Astrocyte (in vitro differentiated cells and primary cell): ENCODE data around the gene SCTR. TPM values are rescaled to one million over a fixed set of nuclear protein-coding genes. Genes with fewer than 3 reads are reported as not detected.

Experiments used
- DNase-seq: peaks from one replicate; pipeline ENCODE4 v3.0.0-alpha.2; 2010; ENCODE audit warnings: low read depth
- FAIRE-seq: peaks from 2 replicates; lab custom pipeline; 2011; peaks lifted over from hg19 to GRCh38; lab: Jason Lieb, UNC
- H2AFZ ChIP-seq: 2 replicates; pipeline ENCODE4 v1.6.0; 2012; ENCODE audit warnings: low read depth, low read length, inconsistent platforms
- H3K27ac ChIP-seq: 2 replicates; pipeline ENCODE4 v1.5.1; 2011; ENCODE audit warnings: low read depth, low read length, inconsistent platforms
- H3K27me3 ChIP-seq: 2 replicates; pipeline ENCODE4 v1.6.0; 2011; ENCODE audit warnings: low read length, inconsistent platforms; ENCODE audit not compliant: insufficient read depth
- H3K36me3 ChIP-seq: 2 replicates; pipeline ENCODE4 v1.5.1; 2011; ENCODE audit warnings: low read length, inconsistent platforms; ENCODE audit not compliant: insufficient read depth
- H3K4me1 ChIP-seq: 2 replicates; pipeline ENCODE4 v1.5.1; 2011; ENCODE audit warnings: low read length, inconsistent platforms; ENCODE audit not compliant: insufficient read depth
- H3K4me2 ChIP-seq: 2 replicates; pipeline ENCODE4 v1.6.0; 2012; ENCODE audit warnings: low read length, inconsistent platforms
- H3K4me3 ChIP-seq: 2 replicates; pipeline ENCODE4 v1.5.1; 2011; ENCODE audit warnings: low read depth, mild to moderate bottlenecking, low read length, inconsistent platforms; ENCODE audit not compliant: insufficient read depth
- H3K79me2 ChIP-seq: 2 replicates; pipeline ENCODE4 v1.6.0; 2012; ENCODE audit warnings: mild to moderate bottlenecking, low read length, inconsistent platforms; ENCODE audit not compliant: insufficient read depth
- H3K9ac ChIP-seq: 2 replicates; pipeline ENCODE4 v1.6.0; 2012; ENCODE audit warnings: mild to moderate bottlenecking, low read length, inconsistent platforms
- H3K9me3 ChIP-seq: 2 replicates; pipeline ENCODE4 v1.5.1; 2012; ENCODE audit warnings: low read depth, mild to moderate bottlenecking, low read length, inconsistent platforms; ENCODE audit not compliant: insufficient read depth
- H4K20me1 ChIP-seq: 2 replicates; pipeline ENCODE4 v1.6.0; 2012; ENCODE audit warnings: low read length, inconsistent platforms; ENCODE audit not compliant: insufficient read depth
- H3K27ac Mint-ChIP-seq: one replicate; pipeline ENCODE4 v1.8.0; 2021; ENCODE audit warnings: mild to moderate bottlenecking, mixed read lengths; ENCODE audit not compliant: unreplicated experiment
- H3K27me3 Mint-ChIP-seq: one replicate; pipeline ENCODE4 v1.8.0; 2021; ENCODE audit warnings: low read depth, mixed read lengths; ENCODE audit not compliant: unreplicated experiment
- H3K36me3 Mint-ChIP-seq: one replicate; pipeline ENCODE4 v1.8.0; 2021; ENCODE audit warnings: low read depth, mixed read lengths; ENCODE audit not compliant: unreplicated experiment
- H3K4me1 Mint-ChIP-seq: one replicate; pipeline ENCODE4 v1.8.0; 2021; ENCODE audit warnings: low read depth, mixed read lengths; ENCODE audit not compliant: unreplicated experiment
- H3K4me3 Mint-ChIP-seq: one replicate; pipeline ENCODE4 v1.8.0; 2021; ENCODE audit warnings: mild to moderate bottlenecking, moderate library complexity, mixed read lengths; ENCODE audit not compliant: unreplicated experiment
- H3K9me3 Mint-ChIP-seq: one replicate; pipeline ENCODE4 v1.8.0; 2021; ENCODE audit warnings: mild to moderate bottlenecking, mixed read lengths; ENCODE audit not compliant: unreplicated experiment
- EZH2 ChIP-seq: IDR thresholded peaks from 2 replicates; pipeline ENCODE4 v1.6.1; 2012; ENCODE audit warnings: mild to moderate bottlenecking, low read length, inconsistent platforms; ENCODE audit not compliant: insufficient read depth
- total RNA-seq: library from RNA; stranded (reverse); gene quantifications from 2 replicates; pipeline ENCODE4 v1.2.1, GENCODE V29; 2021
- TF ChIP-seq, protein P1 (sequence below): IDR thresholded peaks from 2 replicates; pipeline ENCODE4 v1.5.1; 2011; ENCODE audit warnings: low read depth, mild to moderate bottlenecking, inconsistent platforms, low read length, moderate library complexity; ENCODE audit not compliant: insufficient read depth

Gene SCTR
- total RNA-seq, 1 donor from 2014 or later: not detected

- Mint-ChIP-seq H3K9me3 (peaks cover 7% of the 10 kb centered on the region), H3K27ac (no peak overlapping the region), H3K27me3 (peaks cover 61% of the 10 kb centered on the region), H3K36me3 (no peaks in the 10 kb centered on the region), H3K4me3 (no peak overlapping the region), H3K4me1 (peaks cover 1% of the 10 kb centered on the region)
- no peak for FAIRE-seq
- H3K4me2 ChIP-seq: no peak overlapping the region
- TF ChIP-seq EZH2: no peak
- TF ChIP-seq, protein P1, sequence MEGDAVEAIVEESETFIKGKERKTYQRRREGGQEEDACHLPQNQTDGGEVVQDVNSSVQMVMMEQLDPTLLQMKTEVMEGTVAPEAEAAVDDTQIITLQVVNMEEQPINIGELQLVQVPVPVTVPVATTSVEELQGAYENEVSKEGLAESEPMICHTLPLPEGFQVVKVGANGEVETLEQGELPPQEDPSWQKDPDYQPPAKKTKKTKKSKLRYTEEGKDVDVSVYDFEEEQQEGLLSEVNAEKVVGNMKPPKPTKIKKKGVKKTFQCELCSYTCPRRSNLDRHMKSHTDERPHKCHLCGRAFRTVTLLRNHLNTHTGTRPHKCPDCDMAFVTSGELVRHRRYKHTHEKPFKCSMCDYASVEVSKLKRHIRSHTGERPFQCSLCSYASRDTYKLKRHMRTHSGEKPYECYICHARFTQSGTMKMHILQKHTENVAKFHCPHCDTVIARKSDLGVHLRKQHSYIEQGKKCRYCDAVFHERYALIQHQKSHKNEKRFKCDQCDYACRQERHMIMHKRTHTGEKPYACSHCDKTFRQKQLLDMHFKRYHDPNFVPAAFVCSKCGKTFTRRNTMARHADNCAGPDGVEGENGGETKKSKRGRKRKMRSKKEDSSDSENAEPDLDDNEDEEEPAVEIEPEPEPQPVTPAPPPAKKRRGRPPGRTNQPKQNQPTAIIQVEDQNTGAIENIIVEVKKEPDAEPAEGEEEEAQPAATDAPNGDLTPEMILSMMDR: no peak
- H3K27ac ChIP-seq: no peak overlapping the region
- no peak overlapping the region for H2AFZ ChIP-seq
- no peaks in the 10 kb centered on the region for H3K9me3 ChIP-seq
- DNase-seq: no peak
- peaks cover 13% of the 10 kb centered on the region for H3K4me1 ChIP-seq
- no peak overlapping the region for H3K4me3 ChIP-seq
- no peaks in the 10 kb centered on the region for H3K36me3 ChIP-seq
- H3K9ac ChIP-seq: no peak overlapping the region
- H4K20me1 ChIP-seq: peaks cover 7% of the 10 kb centered on the region
- H3K27me3 ChIP-seq: peaks cover 14% of the 10 kb centered on the region
- H3K79me2 ChIP-seq: no peaks in the 10 kb centered on the region
Measured at GRCh38 chr2:119430023-119430498, 94.2 kb downstream of the SCTR start.

- Mint-ChIP-seq H3K4me3 (no peak overlapping the region), H3K27me3 (peaks cover 67% of the 10 kb centered on the region), H3K9me3 (peaks cover 7% of the 10 kb centered on the region), H3K27ac (no peak overlapping the region), H3K36me3 (no peaks in the 10 kb centered on the region), H3K4me1 (peaks cover 1% of the 10 kb centered on the region)
- FAIRE-seq (no peak), DNase-seq (no peak)
- Histone ChIP-seq H3K4me3 (no peak overlapping the region), H3K4me1 (peaks cover 13% of the 10 kb centered on the region), H4K20me1 (peaks cover 7% of the 10 kb centered on the region), H3K27ac (no peak overlapping the region), H3K4me2 (no peak overlapping the region), H3K36me3 (no peaks in the 10 kb centered on the region), H3K27me3 (peaks cover 15% of the 10 kb centered on the region), H3K79me2 (no peaks in the 10 kb centered on the region), H3K9me3 (no peaks in the 10 kb centered on the region), H2AFZ (no peak overlapping the region), H3K9ac (no peak overlapping the region)
- TF ChIP-seq, protein P1: no peak
- no peak for TF ChIP-seq EZH2
Measured at GRCh38 chr2:119429225-119429981, 94.9 kb downstream of the SCTR start.

DNA sequence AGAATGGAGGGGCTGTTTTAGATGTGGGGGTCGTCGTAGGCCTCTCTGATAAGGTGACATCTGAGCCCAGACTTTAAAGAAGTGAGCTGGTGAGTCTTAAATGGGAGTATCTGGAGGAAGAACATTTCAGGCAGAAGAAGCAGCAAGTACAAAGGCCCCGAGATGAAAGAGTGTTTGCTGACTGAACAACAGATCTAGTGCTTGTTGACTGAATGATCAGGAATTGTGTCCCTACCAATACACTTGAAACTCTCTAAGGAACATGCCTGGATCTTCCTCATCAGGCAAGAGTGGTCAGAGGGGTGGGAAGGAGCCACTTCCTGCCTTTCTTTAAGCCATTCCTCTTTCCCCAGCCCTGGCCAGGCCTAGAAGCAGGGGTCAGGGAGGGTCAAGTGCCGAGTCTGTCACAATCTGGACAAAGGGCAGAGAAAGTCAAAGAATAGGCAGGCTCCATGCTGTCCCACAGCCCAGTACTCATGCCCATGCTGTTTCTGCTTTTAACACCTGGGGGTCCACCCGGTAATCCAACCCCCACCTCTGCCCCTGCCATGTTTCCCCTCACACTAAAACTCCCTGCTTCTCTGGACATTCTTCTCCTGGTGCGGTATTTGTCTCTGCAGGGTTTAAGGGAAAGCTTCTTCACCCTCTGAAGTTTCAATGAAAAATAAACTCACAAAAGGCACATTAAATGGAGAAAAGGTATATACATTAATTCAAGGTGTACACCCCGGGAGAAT, 95.6 kb downstream of the SCTR start:
- TF ChIP-seq EZH2: no peak
- TF ChIP-seq, protein P1: no peak
- Histone ChIP-seq H3K4me3 (no peak overlapping the region), H3K4me1 (peaks cover 13% of the 10 kb centered on the region), H3K27ac (no peak overlapping the region), H4K20me1 (peaks cover 7% of the 10 kb centered on the region), H3K79me2 (no peaks in the 10 kb centered on the region), H3K9ac (no peak overlapping the region), H2AFZ (no peak overlapping the region), H3K27me3 (peaks cover 19% of the 10 kb centered on the region), H3K9me3 (no peaks in the 10 kb centered on the region), H3K4me2 (no peak overlapping the region), H3K36me3 (no peaks in the 10 kb centered on the region)
- Mint-ChIP-seq H3K4me1 (peaks cover 1% of the 10 kb centered on the region), H3K9me3 (peaks cover 7% of the 10 kb centered on the region), H3K36me3 (no peaks in the 10 kb centered on the region), H3K4me3 (no peak overlapping the region), H3K27ac (no peak overlapping the region), H3K27me3 (peaks cover 62% of the 10 kb centered on the region)
- no peak for DNase-seq
- no peak for FAIRE-seq
